HG03460 (cell line): Measurements from ENCODE around the gene NT5DC4.

ENCODE experiments used
- ATAC-seq: cut with Tn5 transposase; IDR thresholded peaks from one replicate; pipeline ENCODE4 v1.9.1; 2021; ENCODE audit not compliant: unreplicated experiment

NT5DC4 gene

GRCh38 chr2:112720785-112721184, at the start of gene NT5DC4:
Gene NT5DC4, plus strand, starts transcription at chr2:112721020. Its CDS starts 60 bp downstream, at chr2:112721080.
- ATAC-seq, result no peak

- ATAC-seq, result no peak
These were observed 49.0 kb upstream of the NT5DC4 start for GRCh38 chr2:112671801-112672200.

- no peak for ATAC-seq
These were observed 47.8 kb upstream of the NT5DC4 start for GRCh38 chr2:112673008-112673407.

GRCh38 chr2:112674229-112674628, 46.6 kb upstream of the NT5DC4 start:
- no peak for ATAC-seq

- no peak for ATAC-seq
These were observed 41.3 kb upstream of the NT5DC4 start for GRCh38 chr2:112679484-112679883.

DNA sequence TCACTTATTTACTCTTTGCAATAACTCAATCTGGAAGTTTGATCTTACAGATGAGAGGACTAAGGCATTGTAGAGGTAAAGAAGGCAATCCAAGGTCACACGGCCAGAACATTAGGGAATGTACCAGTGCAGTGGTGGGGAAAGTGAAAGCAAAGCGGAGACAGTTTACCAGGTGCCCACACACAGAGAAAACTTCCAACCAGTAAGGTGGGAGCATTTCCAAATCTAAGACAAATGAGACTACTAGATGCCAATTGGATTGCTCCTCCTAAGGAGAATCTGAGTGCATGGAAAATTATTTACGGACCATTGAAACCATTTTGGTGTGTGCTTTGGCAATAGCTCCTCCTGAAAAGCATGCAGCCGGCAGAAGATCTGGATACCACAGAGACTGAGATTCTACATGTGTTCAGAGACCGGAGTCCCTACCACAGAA, 40.1 kb upstream of the NT5DC4 start:
- ATAC-seq, result no peak

GRCh38 chr2:112682101-112682500, 38.7 kb upstream of the NT5DC4 start:
- no peak for ATAC-seq

GRCh38 chr2:112683550-112684414, 37.0 kb upstream of the NT5DC4 start:
- no peak for ATAC-seq

GRCh38 chr2:112684415-112684775, 36.4 kb upstream of the NT5DC4 start:
- ATAC-seq, result no peak

DNA sequence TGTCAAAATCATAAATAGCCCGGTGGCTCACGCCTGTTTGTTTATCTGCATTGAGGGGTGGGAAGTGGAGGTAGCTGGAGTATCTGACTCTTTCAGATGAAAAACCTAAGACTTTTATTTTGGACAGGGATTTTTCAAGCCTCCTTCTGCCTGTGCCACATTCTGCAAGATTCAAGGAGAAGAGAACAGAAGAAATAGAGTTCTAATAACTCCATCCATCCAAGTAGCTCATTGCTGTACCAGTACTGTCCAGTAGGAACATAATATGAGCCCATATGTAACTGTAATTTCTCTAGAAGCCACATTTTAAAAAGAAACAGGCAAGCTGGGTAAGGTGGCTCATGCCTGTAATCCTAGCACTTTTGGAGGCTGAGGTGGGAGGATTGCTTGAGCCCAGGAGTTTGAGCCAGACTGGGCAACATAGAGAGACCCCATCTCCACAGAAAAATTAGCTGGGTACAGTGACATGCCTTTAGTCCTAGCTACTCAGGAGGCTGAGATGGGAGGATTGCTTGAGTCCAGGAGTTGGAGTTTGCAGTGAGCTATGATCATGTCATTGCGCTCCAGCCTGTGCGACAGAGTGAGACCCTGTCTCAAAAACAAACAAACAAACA, 35.4 kb upstream of the NT5DC4 start:
- ATAC-seq, result no peak

- no peak for ATAC-seq
These were observed 34.2 kb upstream of the NT5DC4 start for GRCh38 chr2:112686348-112687217.

- ATAC-seq, result no peak
These were observed 33.3 kb upstream of the NT5DC4 start for GRCh38 chr2:112687522-112687921.

- ATAC-seq, result no peak
These were observed 32.5 kb upstream of the NT5DC4 start for GRCh38 chr2:112688086-112688880.

DNA sequence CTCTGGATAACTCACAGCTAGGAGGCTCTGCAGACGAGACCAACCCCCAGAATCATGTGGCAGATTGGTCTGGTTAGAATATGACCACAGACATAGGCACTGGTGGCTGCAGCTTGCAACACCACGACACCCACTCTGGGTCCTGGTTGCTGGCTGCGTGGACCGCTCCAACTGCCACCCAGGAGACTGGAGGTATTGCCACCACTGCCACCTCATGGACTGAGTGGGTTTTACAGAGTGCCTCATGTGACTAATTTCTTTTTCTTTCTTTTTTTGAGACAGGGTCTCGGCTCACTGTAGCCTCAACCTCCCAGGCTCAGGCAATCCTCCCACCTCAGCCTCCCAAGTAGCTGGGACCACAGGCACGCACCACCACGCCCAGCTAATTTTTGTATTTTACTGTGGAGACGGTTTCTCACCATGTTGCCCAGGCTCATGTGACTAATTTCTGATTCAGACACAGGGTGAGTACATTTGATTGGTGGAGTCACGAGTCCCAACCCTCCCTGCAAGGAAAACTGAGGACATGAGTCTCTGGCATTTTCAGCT, 29.9 kb upstream of the NT5DC4 start:
- ATAC-seq, result no peak

- ATAC-seq, result no peak
These were observed 28.9 kb upstream of the NT5DC4 start for GRCh38 chr2:112691881-112692281.

DNA sequence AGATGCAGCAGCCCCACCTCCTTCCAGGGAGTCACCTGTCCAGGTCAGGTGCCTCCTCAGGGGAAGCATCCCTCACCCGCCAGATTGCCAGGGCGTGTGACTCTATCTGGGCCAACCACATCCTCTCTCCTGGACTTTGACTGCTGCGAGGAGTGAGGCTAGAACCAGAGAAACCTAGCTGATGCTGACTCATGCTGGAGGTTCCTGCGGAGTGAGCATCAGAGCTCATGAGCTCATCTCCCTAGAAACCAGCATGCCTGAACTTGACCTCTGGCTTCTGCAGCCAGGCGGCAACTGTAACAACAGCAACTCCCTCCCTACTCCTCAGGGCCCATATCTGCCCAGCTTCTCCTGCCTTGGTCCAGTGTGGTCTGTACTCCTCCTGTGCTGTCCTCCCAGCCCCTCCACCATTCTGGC, 28.3 kb upstream of the NT5DC4 start:
- ATAC-seq, result peak; percentile 81

- ATAC-seq, result peak; percentile 16
These were observed 27.9 kb upstream of the NT5DC4 start for GRCh38 chr2:112692918-112693317.

GRCh38 chr2:112693596-112693995, 27.2 kb upstream of the NT5DC4 start:
- ATAC-seq, result no peak

- no peak for ATAC-seq
These were observed 26.6 kb upstream of the NT5DC4 start for GRCh38 chr2:112694182-112694581.

DNA sequence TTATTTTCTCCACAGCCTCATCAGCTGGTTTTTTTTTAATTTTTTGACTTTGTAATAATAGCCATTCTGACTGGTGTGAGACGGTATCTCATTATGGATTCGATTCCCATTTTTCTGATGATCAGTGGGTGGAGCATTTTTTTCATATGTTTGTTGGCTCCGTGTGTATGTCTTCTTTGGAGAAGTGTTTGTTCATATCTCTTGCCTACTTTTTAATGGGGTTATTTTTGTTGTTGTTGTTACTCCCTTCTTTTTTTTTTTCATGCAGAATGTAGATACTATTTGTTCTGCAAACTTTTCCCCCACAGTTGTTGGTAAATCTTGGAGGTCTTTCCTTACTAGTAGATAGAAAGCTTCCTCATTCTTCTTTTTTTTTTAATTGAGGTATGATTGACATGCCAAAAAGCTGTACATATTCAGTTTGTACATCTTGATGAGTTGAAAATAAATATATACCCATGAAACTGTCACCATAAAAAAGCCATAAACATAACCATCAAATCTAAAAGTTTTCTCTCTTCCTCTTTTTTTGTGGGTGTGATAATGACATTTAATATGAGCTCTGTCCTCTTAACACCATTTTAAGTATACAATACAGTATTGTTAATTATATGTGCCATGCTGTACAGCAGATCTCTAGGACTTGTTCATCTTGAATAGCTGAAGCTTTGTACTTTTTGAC, 21.8 kb upstream of the NT5DC4 start:
- no peak for ATAC-seq
